ENCODE results near the gene COL11A1. TPM values are rescaled to one million over a fixed set of nuclear protein-coding genes. Genes with fewer than 3 reads are reported as not detected.

COL11A1 gene
- total RNA-seq, 4 donors from 2014 or later, result 0.27 to 1.3 (median 0.60) TPM

DNA sequence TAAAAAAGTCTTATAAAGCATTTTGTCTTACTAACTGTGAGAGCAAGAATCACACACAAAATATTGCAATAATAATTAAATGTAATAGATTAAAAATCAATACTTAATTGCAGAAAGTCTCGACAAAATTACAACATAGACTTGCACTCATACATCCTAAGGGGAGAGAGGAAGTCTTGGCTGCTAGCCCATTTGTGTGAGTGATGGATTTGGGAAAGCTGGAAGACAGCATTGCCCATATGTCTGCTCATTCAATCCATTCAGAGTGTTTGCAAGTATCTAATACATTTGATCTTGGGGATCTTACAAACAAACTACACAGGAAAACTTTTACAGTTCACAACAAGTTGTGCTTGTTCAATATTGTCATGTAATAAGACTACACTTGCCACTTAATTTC lies 140.5 kb downstream of the COL11A1 start:
- intact Hi-C loops (cut with DNase I), result no loop called here
- Histone ChIP-seq H3K4me3 (replicated peaks in 1 of 3) (no peak overlapping the region), H3K27me3 (no peaks in the 10 kb centered on the region), H3K27ac (no peak overlapping the region), H3K4me1 (no peaks in the 10 kb centered on the region), H3K36me3 (no peaks in the 10 kb centered on the region), H3K9me3 (no peaks in the 10 kb centered on the region)
- TF ChIP-seq POLR2A (IDR thresholded peaks at IDR 0.05), result no peak
- TF ChIP-seq, protein P1, sequence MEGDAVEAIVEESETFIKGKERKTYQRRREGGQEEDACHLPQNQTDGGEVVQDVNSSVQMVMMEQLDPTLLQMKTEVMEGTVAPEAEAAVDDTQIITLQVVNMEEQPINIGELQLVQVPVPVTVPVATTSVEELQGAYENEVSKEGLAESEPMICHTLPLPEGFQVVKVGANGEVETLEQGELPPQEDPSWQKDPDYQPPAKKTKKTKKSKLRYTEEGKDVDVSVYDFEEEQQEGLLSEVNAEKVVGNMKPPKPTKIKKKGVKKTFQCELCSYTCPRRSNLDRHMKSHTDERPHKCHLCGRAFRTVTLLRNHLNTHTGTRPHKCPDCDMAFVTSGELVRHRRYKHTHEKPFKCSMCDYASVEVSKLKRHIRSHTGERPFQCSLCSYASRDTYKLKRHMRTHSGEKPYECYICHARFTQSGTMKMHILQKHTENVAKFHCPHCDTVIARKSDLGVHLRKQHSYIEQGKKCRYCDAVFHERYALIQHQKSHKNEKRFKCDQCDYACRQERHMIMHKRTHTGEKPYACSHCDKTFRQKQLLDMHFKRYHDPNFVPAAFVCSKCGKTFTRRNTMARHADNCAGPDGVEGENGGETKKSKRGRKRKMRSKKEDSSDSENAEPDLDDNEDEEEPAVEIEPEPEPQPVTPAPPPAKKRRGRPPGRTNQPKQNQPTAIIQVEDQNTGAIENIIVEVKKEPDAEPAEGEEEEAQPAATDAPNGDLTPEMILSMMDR (IDR thresholded peaks at IDR 0.05), result no peak
- DNase-seq, result no peak
- 63 to 72% methylated on average over 1 of the region's 1 CpG for WGBS, 2 donors

DNA sequence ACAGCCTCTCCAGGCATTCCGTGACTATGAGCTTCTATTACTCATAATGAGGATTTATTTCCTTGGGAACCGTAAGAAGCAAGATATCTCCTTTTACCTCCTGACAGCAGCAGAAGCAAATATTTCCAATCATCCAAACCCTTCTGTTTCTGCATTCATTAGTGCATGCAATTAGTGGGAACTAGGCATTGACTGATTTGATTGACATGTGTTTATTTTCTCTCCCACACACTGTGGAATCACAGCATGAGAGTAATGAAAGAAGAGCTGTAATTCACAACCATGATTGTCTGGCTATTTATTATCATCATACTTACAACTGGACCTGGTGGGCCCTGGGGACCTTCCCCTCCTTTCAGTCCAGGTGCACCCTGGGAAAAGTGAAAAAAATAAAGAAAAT lies 146.8 kb downstream of the COL11A1 start:
- TF ChIP-seq, protein P1 (IDR thresholded peaks at IDR 0.05), result no peak
- no peak for TF ChIP-seq POLR2A (IDR thresholded peaks at IDR 0.05)
- intact Hi-C loops (cut with DNase I), result no loop called here
- Histone ChIP-seq H3K27me3 (no peaks in the 10 kb centered on the region), H3K4me1 (no peaks in the 10 kb centered on the region), H3K27ac (no peak overlapping the region), H3K9me3 (no peaks in the 10 kb centered on the region), H3K36me3 (no peaks in the 10 kb centered on the region), H3K4me3 (replicated peaks in 1 of 3) (no peak overlapping the region)
- DNase-seq, result no peak
- WGBS, 2 donors, result 93% methylated on average over 2 of the region's 2 CpGs

DNA sequence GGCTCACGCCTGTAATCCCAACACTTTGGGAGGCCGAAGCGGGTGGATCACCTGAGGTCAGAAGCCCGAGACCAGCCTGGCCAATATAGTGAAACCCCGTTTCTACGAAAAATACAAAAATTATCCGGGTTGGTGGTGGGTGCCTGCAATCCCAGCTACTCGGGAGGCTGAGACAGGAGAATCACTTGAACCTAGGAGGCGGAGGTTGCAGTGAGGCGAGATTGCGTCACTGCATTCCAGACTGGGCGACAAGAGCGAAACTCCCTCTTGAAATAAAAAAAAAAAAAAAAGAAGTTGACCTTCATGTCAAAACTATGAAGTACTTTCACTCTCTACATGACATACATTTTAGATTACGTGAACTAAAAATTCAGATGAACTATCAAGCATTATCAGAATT lies 153.7 kb downstream of the COL11A1 start:
- intact Hi-C loops (cut with DNase I), result no loop called here
- Histone ChIP-seq H3K36me3 (no peaks in the 10 kb centered on the region), H3K4me1 (no peaks in the 10 kb centered on the region), H3K27ac (no peak overlapping the region), H3K9me3 (no peaks in the 10 kb centered on the region), H3K27me3 (no peaks in the 10 kb centered on the region), H3K4me3 (replicated peaks in 1 of 3) (no peak overlapping the region)
- no peak for TF ChIP-seq POLR2A (IDR thresholded peaks at IDR 0.05)
- TF ChIP-seq, protein P1 (IDR thresholded peaks at IDR 0.05), result no peak
- WGBS, 2 donors, result 91 to 92% methylated on average over 14 of the region's 14 CpGs
- DNase-seq, result no peak

DNA sequence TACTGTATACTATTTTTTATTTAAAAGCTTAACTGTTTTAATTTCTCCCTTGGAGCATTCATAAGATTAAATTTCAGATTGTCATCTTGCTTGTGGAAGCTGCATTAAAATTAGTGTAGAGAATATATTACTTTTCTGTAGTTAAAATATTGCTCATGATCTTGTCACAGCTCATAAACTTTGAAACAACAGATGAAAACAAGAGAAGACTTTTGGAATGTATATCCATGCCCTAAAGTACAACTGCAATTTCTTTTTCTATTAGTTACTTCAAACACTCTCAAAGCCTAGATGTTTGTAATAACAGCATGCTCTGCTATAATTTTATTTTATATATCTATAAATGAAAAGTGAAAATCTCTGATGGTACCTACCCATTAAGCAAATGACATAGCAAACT lies 155.9 kb downstream of the COL11A1 start:
- Histone ChIP-seq H3K9me3 (no peaks in the 10 kb centered on the region), H3K36me3 (no peaks in the 10 kb centered on the region), H3K4me1 (no peaks in the 10 kb centered on the region), H3K27ac (no peak overlapping the region), H3K27me3 (no peaks in the 10 kb centered on the region), H3K4me3 (replicated peaks in 1 of 3) (no peak overlapping the region)
- DNase-seq, result no peak
- intact Hi-C loops (cut with DNase I), result no loop called here
- TF ChIP-seq, protein P1 (IDR thresholded peaks at IDR 0.05), result no peak
- no peak for TF ChIP-seq POLR2A (IDR thresholded peaks at IDR 0.05)

DNA sequence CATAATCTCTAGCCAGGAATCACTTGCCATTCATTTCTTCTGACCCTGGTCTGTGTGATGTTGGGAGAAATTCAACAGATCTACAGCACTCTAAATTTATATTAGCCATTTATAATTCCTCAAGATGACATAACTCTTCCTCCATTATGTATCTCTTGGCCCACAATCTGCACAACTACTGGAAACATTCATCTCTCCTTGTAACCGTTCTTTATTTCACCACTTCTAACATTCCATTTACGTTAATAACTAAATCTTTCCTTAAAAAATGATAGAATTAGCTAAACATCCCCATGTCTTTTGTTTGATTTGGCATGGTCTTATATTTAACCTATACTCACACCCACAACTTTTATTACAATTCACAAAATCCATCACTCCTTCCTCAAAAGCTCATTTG lies 166.0 kb downstream of the COL11A1 start:
- Histone ChIP-seq H3K9me3 (no peaks in the 10 kb centered on the region), H3K36me3 (no peaks in the 10 kb centered on the region), H3K27ac (no peak overlapping the region), H3K4me1 (no peaks in the 10 kb centered on the region), H3K4me3 (replicated peaks in 1 of 3) (no peak overlapping the region), H3K27me3 (no peaks in the 10 kb centered on the region)
- no peak for TF ChIP-seq POLR2A (IDR thresholded peaks at IDR 0.05)
- DNase-seq, result no peak
- 70 to 76% methylated on average over 2 of the region's 2 CpGs for WGBS, 2 donors
- intact Hi-C loops (cut with DNase I), result no loop called here

DNA sequence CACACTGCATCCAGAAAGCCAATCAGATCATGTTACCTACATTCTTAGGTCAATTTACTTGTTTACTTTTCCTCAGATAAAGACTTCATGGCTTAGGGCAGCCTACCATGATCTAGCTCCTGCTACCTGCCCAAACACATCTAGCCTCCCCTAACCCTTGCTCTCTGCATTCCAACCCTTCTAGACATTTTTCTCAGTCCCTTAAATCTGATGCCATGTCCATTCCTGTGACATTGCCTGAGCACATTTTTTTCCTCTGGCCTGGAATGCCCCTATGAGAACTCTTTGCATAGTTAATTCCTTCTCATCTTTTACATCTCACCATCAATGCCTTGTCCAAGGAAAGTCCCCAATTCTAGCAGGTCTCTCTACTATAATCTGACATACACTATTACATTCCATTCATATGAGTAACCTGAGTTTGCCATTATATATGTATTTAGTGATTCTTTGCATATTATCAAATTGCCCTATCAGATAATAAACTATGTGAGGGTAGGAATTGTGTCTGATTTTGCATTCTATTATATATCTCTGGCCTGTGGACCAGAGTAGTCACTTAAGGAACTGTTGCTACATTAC lies 166.9 kb downstream of the COL11A1 start:
- Histone ChIP-seq H3K27ac (no peak overlapping the region), H3K27me3 (no peaks in the 10 kb centered on the region), H3K9me3 (no peaks in the 10 kb centered on the region), H3K4me1 (no peaks in the 10 kb centered on the region), H3K36me3 (no peaks in the 10 kb centered on the region), H3K4me3 (replicated peaks in 1 of 3) (no peak overlapping the region)
- TF ChIP-seq, protein P1 (IDR thresholded peaks at IDR 0.05), result no peak
- no peak for TF ChIP-seq POLR2A (IDR thresholded peaks at IDR 0.05)
- intact Hi-C loops (cut with DNase I), result no loop called here
- no peak for DNase-seq
